GM19193 (cell line): ENCODE results near the gene NKX1-1.

Experiments used
- POLR2A ChIP-seq: IDR thresholded peaks from 4 replicates; pipeline ENCODE4 v1.6.1; 2011; ENCODE audit not compliant: insufficient read depth, insufficient read length; ENCODE audit errors: extremely low read depth

NKX1-1 gene

GRCh38 chr4:1363513-1363912, 42.7 kb downstream of the NKX1-1 start:
- no peak for TF ChIP-seq POLR2A

- TF ChIP-seq POLR2A = no peak
Measured at GRCh38 chr4:1362521-1362920, 43.7 kb downstream of the NKX1-1 start.

- TF ChIP-seq POLR2A = no peak
Measured at GRCh38 chr4:1362046-1362445, 44.2 kb downstream of the NKX1-1 start.

GRCh38 chr4:1361431-1361830, 44.8 kb downstream of the NKX1-1 start:
- TF ChIP-seq POLR2A = no peak

- no peak for TF ChIP-seq POLR2A
Measured at GRCh38 chr4:1360423-1361283, 45.6 kb downstream of the NKX1-1 start.

GRCh38 chr4:1359976-1360375, 46.3 kb downstream of the NKX1-1 start:
- TF ChIP-seq POLR2A = no peak

- no peak for TF ChIP-seq POLR2A
Measured at GRCh38 chr4:1359144-1359501, 47.1 kb downstream of the NKX1-1 start.

GRCh38 chr4:1358421-1359143, 47.7 kb downstream of the NKX1-1 start:
- no peak for TF ChIP-seq POLR2A

- TF ChIP-seq POLR2A = no peak
Measured at GRCh38 chr4:1357356-1358248, 48.6 kb downstream of the NKX1-1 start.

- no peak for TF ChIP-seq POLR2A
Measured at GRCh38 chr4:1356181-1356998, 49.9 kb downstream of the NKX1-1 start.

GRCh38 chr4:1355378-1355777, 50.9 kb downstream of the NKX1-1 start:
- no peak for TF ChIP-seq POLR2A

GRCh38 chr4:1354983-1355275, 51.3 kb downstream of the NKX1-1 start:
- no peak for TF ChIP-seq POLR2A

- no peak for TF ChIP-seq POLR2A
Measured at GRCh38 chr4:1354136-1354982, 51.9 kb downstream of the NKX1-1 start.

GRCh38 chr4:1353186-1354055, 52.8 kb downstream of the NKX1-1 start:
- TF ChIP-seq POLR2A = no peak
